Measurements from ENCODE around the gene AMMECR1. TPM values are rescaled to one million over a fixed set of nuclear protein-coding genes. Genes with fewer than 3 reads are reported as not detected.

AMMECR1 gene
- total and polyA plus RNA-seq, 12 donors: 0.59 to 1.8 (median 0.99) TPM

GRCh38 chrX:110145854-110146253 is 172.0 kb downstream of the AMMECR1 start:
- DNase-seq: no peak
- Histone ChIP-seq H3K4me1 (peaks cover 0 to 46% (median 8%) of the 10 kb centered on the region in 9 donors), H3K27ac (peak overlapping the region in 2 of 10 donors; percentile 15 to 19), H3K4me3 (no peak overlapping the region), H3K27me3 (no peaks in the 10 kb centered on the region), H3K36me3 (peaks cover 0 to 3% (median 0%) of the 10 kb centered on the region in 9 donors), H3K9me3 (no peaks in the 10 kb centered on the region)
- TF ChIP-seq CTCF (IDR thresholded peaks at IDR 0.05): peak; percentile 20 to 60 (median 50)
- ATAC-seq: peak in 5 of 8 donors; percentile 15 to 55 (median 38)
- WGBS, 2 donors: 21 to 22% methylated on average over 4 of the region's 4 CpGs
- intact Hi-C loops (cut with DNase I): loop anchor here in 7 of 10 donors (2.0 to 10.0 kb wide), 6 partner anchors 101 to 241 kb away; partner anchors contain the start of gene TMEM164 (in 2 of the 7)

GRCh38 chrX:110145311-110145710 is 172.6 kb downstream of the AMMECR1 start:
- intact Hi-C loops (cut with DNase I): loop anchor here in 7 of 10 donors (5.0 to 10.0 kb wide), 5 partner anchors 101 to 241 kb away; partner anchors contain the start of gene TMEM164 (in 2 of the 7)
- ATAC-seq (no peak), DNase-seq (no peak)
- Histone ChIP-seq H3K27me3 (no peaks in the 10 kb centered on the region), H3K27ac (peak overlapping the region in 1 of 10 donors; percentile 15), H3K4me3 (no peak overlapping the region), H3K4me1 (peaks cover 0 to 46% (median 8%) of the 10 kb centered on the region in 9 donors), H3K9me3 (no peaks in the 10 kb centered on the region), H3K36me3 (peaks cover 0 to 3% (median 0%) of the 10 kb centered on the region in 9 donors)
- TF ChIP-seq CTCF (IDR thresholded peaks at IDR 0.05): no peak

Other genes starting within 250 kb of the AMMECR1 start
- gene RTL9, start 40.8 kb upstream of the AMMECR1 start, total RNA-seq: 1 to 10 TPM in 1 of 10 donors, under 1 TPM in 9; 0.39 to 1.2 (median 0.64) TPM
- under 1 TPM; 0.29 to 0.65 TPM for gene RTL9, start 40.8 kb upstream of the AMMECR1 start, polyA plus RNA-seq